Common myeloid progenitor, CD34-positive (primary cell): ENCODE data around the gene TWIST2.

Source experiments
- CTCF ChIA-PET: fragments of 350-600 bp; sonication (Branson Sonifier 250); formaldehyde crosslinking; loops from one replicate; lab custom pipeline; 2021; ENCODE audit warnings: antibody characterized with exemption; lab: Charles Lee
- POLR2A ChIA-PET: fragments of 350-600 bp; sonication (Branson Sonifier 250); formaldehyde crosslinking; loops from one replicate; lab custom pipeline; 2021; ENCODE audit warnings: antibody characterized with exemption; lab: Charles Lee
- DNase-seq, 3 donors: peaks; one replicate each; pipeline versions ENCODE4 v3.0.0 to v3.0.0-alpha.2; 2013
- H3K27ac ChIP-seq, 2 experiments: 1 replicate in 1 of 2; 2 replicates in 1 of 2; pipeline ENCODE4 v1.7.0; 2013; ENCODE audit warnings: inconsistent platforms in 2 of 2, low read length in 2 of 2, mild to moderate bottlenecking in 2 of 2, low read depth in 1 of 2, moderate library complexity in 1 of 2; ENCODE audit not compliant: severe bottlenecking in 2 of 2, insufficient read depth in 1 of 2, poor library complexity in 1 of 2
- H3K27me3 ChIP-seq, 5 experiments: replicated peaks in 2 of 5; 1 replicate in 3 of 5; 2 replicates in 2 of 5; pipeline versions ENCODE4 v1.6.1 to v1.7.0; 2013; ENCODE audit warnings: low read length in 4 of 5, mild to moderate bottlenecking in 2 of 5, moderate library complexity in 2 of 5, inconsistent platforms in 1 of 5; ENCODE audit not compliant: insufficient read depth in 5 of 5, control insufficient read depth in 4 of 5
- H3K36me3 ChIP-seq, 4 experiments: 1 replicate in 2 of 4; 2 replicates in 2 of 4; pipeline versions ENCODE4 v1.6.1 to v1.7.0; 2013; ENCODE audit warnings: low read length in 3 of 4, control low read depth in 1 of 4, mild to moderate bottlenecking in 1 of 4; ENCODE audit not compliant: control insufficient read depth in 4 of 4, insufficient read depth in 4 of 4
- H3K4me1 ChIP-seq, 4 experiments: 1 replicate in 3 of 4; 2 replicates in 1 of 4; pipeline versions ENCODE4 v1.6.1 to v1.7.1; 2013; ENCODE audit warnings: low read length in 3 of 4, mild to moderate bottlenecking in 3 of 4, control low read depth in 1 of 4, inconsistent platforms in 1 of 4, moderate library complexity in 1 of 4; ENCODE audit not compliant: control insufficient read depth in 4 of 4, insufficient read depth in 4 of 4; ENCODE audit errors: control extremely low read depth in 1 of 4
- H3K4me3 ChIP-seq, 7 experiments: 1 replicate in 4 of 7; 2 replicates in 3 of 7; pipeline versions ENCODE4 v1.5.1 to v1.7.0; 2013; ENCODE audit warnings: mild to moderate bottlenecking in 7 of 7, low read length in 6 of 7, moderate library complexity in 6 of 7, inconsistent platforms in 2 of 7, low read depth in 2 of 7, control low read depth in 1 of 7; ENCODE audit not compliant: insufficient read depth in 4 of 7, control insufficient read depth in 1 of 7; ENCODE audit errors: extremely low read depth in 1 of 7
- H3K9me3 ChIP-seq, 5 experiments: 1 replicate in 4 of 5; 2 replicates in 1 of 5; pipeline versions ENCODE4 v1.6.1 to v1.7.1; 2013; ENCODE audit warnings: low read length in 4 of 5, mild to moderate bottlenecking in 2 of 5, inconsistent platforms in 1 of 5, low read depth in 1 of 5, moderate library complexity in 1 of 5; ENCODE audit not compliant: control insufficient read depth in 4 of 5, insufficient read depth in 2 of 5; ENCODE audit errors: control extremely low read depth in 1 of 5
- WGBS: methylation state at CpG from one replicate; pipeline ENCODE4 v1.1.5; 2013; ENCODE audit not compliant: insufficient coverage; 5-methylcytosine and 5-hydroxymethylcytosine counted together

TWIST2 gene

DNA sequence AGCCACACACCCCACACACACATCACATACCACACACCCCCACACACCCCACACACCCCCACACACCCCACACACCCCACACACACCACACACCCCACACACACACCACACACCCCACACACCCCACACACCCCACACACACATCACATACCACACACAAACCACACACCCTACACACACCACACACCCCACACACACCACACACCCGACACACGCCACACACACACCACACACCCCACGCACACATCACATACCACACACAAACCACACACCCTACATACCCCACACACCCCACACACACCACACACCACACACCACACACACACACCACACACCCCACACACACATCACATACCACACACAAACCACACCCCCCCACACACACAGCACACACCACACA, 22.4 kb downstream of the TWIST2 start:
- H3K36me3 ChIP-seq = no peaks in the 10 kb centered on the region
- H3K4me1 ChIP-seq = no peaks in the 10 kb centered on the region
- no CpG with 5 or more reads among the region's 3 CpGs for WGBS
- CTCF ChIA-PET = no interaction called here
- H3K9me3 ChIP-seq = no peaks in the 10 kb centered on the region
- no peak overlapping the region for H3K27ac ChIP-seq
- peak in 1 of 3 donors; percentile 41 for DNase-seq
- POLR2A ChIA-PET = no interaction called here
- no peak overlapping the region for H3K4me3 ChIP-seq
- peaks cover 0 to 18% (median 0%) of the 10 kb centered on the region in 5 experiments for H3K27me3 ChIP-seq

DNA sequence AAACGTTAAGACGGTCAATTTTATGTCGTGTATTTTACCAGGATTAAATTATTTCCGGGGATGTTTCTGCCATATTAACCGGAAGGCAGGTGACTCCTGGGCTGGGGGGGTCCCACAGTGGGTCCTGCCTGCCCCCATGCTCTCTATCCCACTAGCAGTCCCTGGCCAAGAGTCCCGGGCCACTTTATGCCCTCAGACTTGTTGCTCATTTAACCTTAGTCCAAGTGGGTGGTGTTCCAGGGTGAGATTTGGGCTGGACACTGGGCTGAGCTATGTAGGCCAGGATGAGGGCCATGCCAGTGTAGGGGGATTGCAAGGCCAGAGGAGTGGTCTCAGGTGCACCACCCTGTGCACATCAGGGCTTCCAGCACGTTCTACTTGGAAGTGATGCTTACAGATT, 24.1 kb downstream of the TWIST2 start:
- POLR2A ChIA-PET = no interaction called here
- CTCF ChIA-PET = no interaction called here
- Histone ChIP-seq H3K4me1 (no peaks in the 10 kb centered on the region), H3K9me3 (peaks cover 0 to 1% (median 0%) of the 10 kb centered on the region in 5 experiments), H3K27ac (no peak overlapping the region), H3K4me3 (no peak overlapping the region), H3K36me3 (no peaks in the 10 kb centered on the region), H3K27me3 (peaks cover 0 to 17% (median 0%) of the 10 kb centered on the region in 5 experiments)
- 88% methylated on average over 6 of the region's 7 CpGs for WGBS
- DNase-seq = no peak

DNA sequence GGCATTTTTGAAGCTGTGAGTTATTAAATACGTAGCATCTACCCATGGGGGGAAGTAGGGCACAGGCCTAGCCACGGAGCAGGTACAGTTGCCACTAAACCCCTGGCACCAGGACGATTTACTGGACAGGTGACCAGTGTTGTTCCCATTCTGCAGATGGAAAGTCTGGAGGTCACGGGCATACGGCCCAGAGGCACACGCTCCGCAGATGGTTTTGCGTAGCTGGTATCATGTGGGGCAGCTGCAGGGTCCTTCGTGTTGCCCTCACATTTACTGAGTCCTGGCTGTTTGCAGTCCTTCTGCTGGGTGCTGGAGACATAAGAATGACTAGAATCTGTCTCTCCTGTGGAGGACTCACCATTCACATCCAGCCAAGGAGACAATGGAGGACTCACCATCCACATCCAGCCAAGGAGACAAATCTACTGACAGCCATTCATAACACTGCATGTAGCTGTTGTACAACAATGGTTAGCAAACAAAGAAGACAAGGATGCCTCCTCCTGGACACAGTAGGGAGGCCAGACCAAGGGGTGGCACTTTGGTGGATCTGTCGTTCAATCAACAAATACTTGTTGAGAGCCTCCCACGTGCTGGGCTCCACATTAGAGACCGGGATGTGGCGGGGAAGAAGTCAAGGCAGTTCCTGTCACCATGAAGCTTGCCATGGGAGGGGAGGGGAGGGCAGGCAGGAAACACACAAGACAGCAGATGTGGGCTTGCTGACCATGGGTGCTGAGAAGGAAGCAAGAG, 24.9 kb downstream of the TWIST2 start:
- H3K9me3 ChIP-seq = peaks cover 0 to 3% (median 0%) of the 10 kb centered on the region in 5 experiments
- ChIA-PET CTCF (no interaction called here), POLR2A (no interaction called here)
- no peaks in the 10 kb centered on the region for H3K4me1 ChIP-seq
- no peaks in the 10 kb centered on the region for H3K36me3 ChIP-seq
- H3K27me3 ChIP-seq = peaks cover 0 to 15% (median 0%) of the 10 kb centered on the region in 5 experiments
- WGBS = 84% methylated on average over 13 of the region's 13 CpGs
- H3K27ac ChIP-seq = no peak overlapping the region
- DNase-seq = no peak
- no peak overlapping the region for H3K4me3 ChIP-seq

DNA sequence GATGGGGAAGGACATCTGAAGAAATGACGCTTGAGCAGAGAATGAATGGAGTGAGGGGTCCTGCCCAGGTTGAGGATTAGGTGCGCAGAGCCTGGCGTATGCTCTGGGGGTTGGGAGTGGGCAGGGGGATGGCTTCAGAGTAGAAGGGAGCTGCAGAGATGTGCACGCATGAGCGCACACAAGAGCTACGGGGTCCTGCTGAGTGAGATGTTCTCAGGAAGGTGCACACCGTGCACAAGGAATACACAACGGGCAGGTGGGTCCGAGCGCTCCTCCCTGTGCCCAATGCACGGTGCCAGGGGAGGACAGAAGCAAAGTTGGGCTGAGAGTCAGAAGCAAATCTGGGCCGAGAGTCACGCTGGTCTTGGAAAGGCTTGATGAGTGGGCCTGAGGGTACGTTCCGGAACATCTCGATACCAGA, 25.5 kb downstream of the TWIST2 start:
- Histone ChIP-seq H3K9me3 (peaks cover 0 to 5% (median 0%) of the 10 kb centered on the region in 5 experiments), H3K36me3 (no peaks in the 10 kb centered on the region), H3K27ac (no peak overlapping the region), H3K4me3 (no peak overlapping the region), H3K27me3 (peaks cover 0 to 13% (median 0%) of the 10 kb centered on the region in 5 experiments), H3K4me1 (no peaks in the 10 kb centered on the region)
- ChIA-PET POLR2A (no interaction called here), CTCF (no interaction called here)
- no peak for DNase-seq
- WGBS = 85% methylated on average over 12 of the region's 16 CpGs

DNA sequence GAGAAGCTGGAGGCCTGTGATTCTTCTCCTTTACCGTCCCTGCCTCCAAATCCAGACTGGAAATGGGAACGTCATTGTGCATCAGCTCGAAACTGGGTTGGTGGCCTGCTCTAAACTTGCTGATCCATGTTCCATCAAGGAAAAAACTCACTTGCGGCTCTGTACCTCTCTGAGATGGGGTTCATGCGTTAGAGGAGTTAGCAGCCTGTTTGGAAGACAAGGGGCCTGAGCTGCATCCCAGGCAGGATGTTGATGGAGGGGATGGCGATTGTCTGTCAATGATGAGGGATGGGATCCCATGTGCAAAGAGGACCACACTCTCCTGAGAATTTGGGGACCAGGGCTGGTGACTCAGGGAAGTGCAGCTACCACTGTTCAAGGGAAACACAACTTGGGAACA, 26.0 kb downstream of the TWIST2 start:
- ChIA-PET POLR2A (no interaction called here), CTCF (no interaction called here)
- Histone ChIP-seq H3K36me3 (no peaks in the 10 kb centered on the region), H3K4me1 (no peaks in the 10 kb centered on the region), H3K27ac (no peak overlapping the region), H3K4me3 (no peak overlapping the region), H3K27me3 (peaks cover 0 to 13% (median 0%) of the 10 kb centered on the region in 5 experiments), H3K9me3 (peaks cover 0 to 5% (median 0%) of the 10 kb centered on the region in 5 experiments)
- WGBS = 91% methylated on average over 6 of the region's 6 CpGs
- no peak for DNase-seq

DNA sequence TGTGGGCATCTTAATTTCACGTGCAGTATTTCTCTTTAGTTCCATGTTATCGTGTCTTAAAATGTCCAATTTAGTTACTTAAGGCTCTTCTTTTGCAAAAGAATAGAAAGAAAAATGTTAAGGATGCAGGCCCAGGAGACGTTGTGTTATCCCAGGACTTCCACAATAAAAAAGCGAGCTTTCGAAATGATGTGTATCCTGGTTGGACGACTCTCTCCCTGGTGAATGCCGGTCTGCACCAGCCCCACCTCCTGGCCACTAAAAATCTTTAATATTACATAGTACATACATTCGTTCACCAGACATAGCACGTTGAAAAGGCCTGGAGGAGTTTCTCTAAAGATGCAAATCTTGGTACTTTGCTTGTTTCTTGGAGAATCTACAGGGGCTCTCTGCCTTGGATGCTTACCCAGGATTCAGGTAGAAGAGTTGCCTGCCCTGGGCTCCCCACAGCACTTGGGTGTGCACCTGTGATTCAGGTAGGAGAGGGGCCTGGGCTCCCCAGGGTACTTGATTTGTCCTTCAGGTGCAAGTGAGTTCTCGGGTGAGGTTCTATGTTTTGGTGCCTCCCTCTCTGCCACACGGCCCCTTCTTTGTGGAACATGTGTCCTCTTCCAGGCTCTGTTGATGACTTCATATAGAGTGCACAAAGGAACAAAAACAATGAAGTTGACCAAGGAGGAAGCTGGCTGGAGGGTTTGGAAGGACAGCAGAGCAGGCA, 26.6 kb downstream of the TWIST2 start:
- no peak for DNase-seq
- H3K27ac ChIP-seq = no peak overlapping the region
- H3K4me3 ChIP-seq = no peak overlapping the region
- peaks cover 0 to 5% (median 0%) of the 10 kb centered on the region in 5 experiments for H3K9me3 ChIP-seq
- H3K4me1 ChIP-seq = no peaks in the 10 kb centered on the region
- POLR2A ChIA-PET = no interaction called here
- CTCF ChIA-PET = no interaction called here
- no peaks in the 10 kb centered on the region for H3K36me3 ChIP-seq
- peaks cover 0 to 13% (median 0%) of the 10 kb centered on the region in 5 experiments for H3K27me3 ChIP-seq
- WGBS = 85% methylated on average over 8 of the region's 11 CpGs

DNA sequence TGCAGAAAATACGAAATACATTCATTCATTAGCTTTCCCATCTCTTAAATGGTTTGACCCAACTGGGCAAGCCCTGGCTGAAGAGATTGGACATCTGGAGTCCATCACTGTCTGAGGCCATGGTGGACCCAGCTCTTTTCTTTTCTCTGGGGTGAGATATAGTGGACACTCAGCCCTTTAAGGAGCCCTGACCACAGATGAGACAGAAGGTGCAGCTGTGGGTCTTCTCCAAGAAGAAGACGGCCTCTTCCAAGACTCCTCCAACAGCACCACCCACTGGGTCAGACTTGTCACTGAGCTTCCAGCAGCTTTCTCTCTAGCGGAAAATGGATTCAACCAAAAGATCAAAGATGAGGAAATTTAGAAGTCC, 27.2 kb downstream of the TWIST2 start:
- CTCF ChIA-PET = no interaction called here
- H3K4me1 ChIP-seq = no peaks in the 10 kb centered on the region

More for the DNA sequence above, 27.2 kb downstream of the TWIST2 start:
- Histone ChIP-seq H3K4me3 (no peak overlapping the region), H3K27me3 (peaks cover 0 to 13% (median 0%) of the 10 kb centered on the region in 5 experiments), H3K27ac (no peak overlapping the region), H3K36me3 (no peaks in the 10 kb centered on the region), H3K9me3 (peaks cover 0 to 5% (median 0%) of the 10 kb centered on the region in 5 experiments)
- POLR2A ChIA-PET = no interaction called here
- WGBS = 92% methylated on average over 3 of the region's 3 CpGs
- no peak for DNase-seq
